Thoracic aorta (tissue), 2 donors: ENCODE results near the gene MALRD1. TPM values are rescaled to one million over a fixed set of nuclear protein-coding genes. Genes with fewer than 3 reads are reported as not detected.

Experiments
- ATAC-seq: fragments of 150-250 bp; one replicate; pipeline ENCODE4 v1.8.0; 2017; ENCODE audit warnings: low read depth; ENCODE audit not compliant: insufficient number of reproducible peaks, low FRiP score
- DNase-seq: peaks from one replicate; pipeline ENCODE4 v3.0.0-alpha.2; 2020; ENCODE audit warnings: low spot score
- H3K27ac ChIP-seq, 2 donors: fragments of 200-600 bp; sonication (generic); 1 replicate in 1 of 2; 2 replicates in 1 of 2; pipeline ENCODE4 v1.5.1; 2016; ENCODE audit warnings: mild to moderate bottlenecking in 2 of 2, moderate library complexity in 2 of 2
- H3K27me3 ChIP-seq: fragments of 200-600 bp; sonication (generic); replicated peaks from 2 replicates; pipeline ENCODE4 v1.6.0; 2016; ENCODE audit warnings: mild to moderate bottlenecking; ENCODE audit not compliant: insufficient read depth
- H3K36me3 ChIP-seq: fragments of 200-600 bp; sonication (generic); one replicate; pipeline ENCODE4 v1.5.1; 2016
- H3K4me1 ChIP-seq, 2 donors: fragments of 200-600 bp; sonication (generic); 1 replicate in 1 of 2; 2 replicates in 1 of 2; pipeline versions ENCODE4 v1.5.1 to v1.6.0; 2016; ENCODE audit warnings: low read depth in 2 of 2, mild to moderate bottlenecking in 1 of 2; ENCODE audit not compliant: control insufficient read depth in 1 of 2
- H3K4me3 ChIP-seq: fragments of 200-600 bp; sonication (generic); 2 replicates; pipeline ENCODE4 v1.5.1; 2016; ENCODE audit warnings: mild to moderate bottlenecking
- H3K9me3 ChIP-seq: fragments of 200-600 bp; sonication (generic); 2 replicates; pipeline ENCODE4 v1.5.1; 2016
- CTCF ChIP-seq: fragments of 200-600 bp; sonication (generic); IDR thresholded peaks from one replicate; pipeline ENCODE4 v1.5.1; 2019; ENCODE audit warnings: antibody characterized with exemption
- total RNA-seq, 2 donors: library from RNA; depleted of rRNA; stranded (reverse); fragments of >200 nt; gene quantifications; one replicate each; pipeline versions ENCODE4 v1.1.0 to v1.2.3, GENCODE V29; 2016

Gene MALRD1
- total RNA-seq, 2 donors from 2014 or later = 0.92 to 5.3 TPM

DNA sequence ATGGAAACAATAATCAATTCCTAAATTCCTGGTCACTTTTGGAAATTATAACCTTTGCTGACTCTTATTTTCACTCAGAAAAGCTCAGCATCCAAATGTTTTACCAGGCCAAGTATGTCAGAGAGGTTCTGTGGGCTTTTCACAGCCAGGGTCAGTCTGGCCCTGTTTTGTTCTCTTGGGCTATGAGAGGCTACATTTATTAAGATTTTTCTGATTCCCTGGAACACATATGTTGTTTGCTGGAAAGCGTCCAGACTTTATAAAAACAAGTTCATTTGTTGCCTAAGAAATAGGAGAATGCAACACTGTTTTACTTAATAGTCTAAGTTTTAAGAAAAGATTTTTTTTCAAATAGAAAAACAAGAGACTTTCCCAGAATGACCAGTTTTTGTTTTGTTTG is 529.2 kb downstream of the MALRD1 start:
- H3K9me3 ChIP-seq = no peaks in the 10 kb centered on the region
- H3K27me3 ChIP-seq = no peaks in the 10 kb centered on the region
- H3K4me3 ChIP-seq = no peak overlapping the region
- DNase-seq (no peak), ATAC-seq (no peak)
- peaks cover 5 to 13% of the 10 kb centered on the region in 2 donors for H3K4me1 ChIP-seq
- no peak overlapping the region for H3K27ac ChIP-seq
- no peak for TF ChIP-seq CTCF
- no peaks in the 10 kb centered on the region for H3K36me3 ChIP-seq

GRCh38 chr10:19578571-19578970 is 530.0 kb downstream of the MALRD1 start:
- no peaks in the 10 kb centered on the region for H3K9me3 ChIP-seq
- no peak overlapping the region for H3K4me3 ChIP-seq
- H3K27me3 ChIP-seq = no peaks in the 10 kb centered on the region
- ATAC-seq = no peak
- no peak overlapping the region for H3K27ac ChIP-seq
- H3K4me1 ChIP-seq = peaks cover 5 to 13% of the 10 kb centered on the region in 2 donors
- no peak for DNase-seq
- TF ChIP-seq CTCF = no peak
- no peaks in the 10 kb centered on the region for H3K36me3 ChIP-seq

- H3K27ac ChIP-seq = no peak overlapping the region
- ATAC-seq (no peak), DNase-seq (no peak)
- TF ChIP-seq CTCF = no peak
- H3K4me1 ChIP-seq = peaks cover 5 to 13% of the 10 kb centered on the region in 2 donors
- H3K27me3 ChIP-seq = no peaks in the 10 kb centered on the region
- H3K36me3 ChIP-seq = no peaks in the 10 kb centered on the region
- no peak overlapping the region for H3K4me3 ChIP-seq
- no peaks in the 10 kb centered on the region for H3K9me3 ChIP-seq
These were observed 531.4 kb downstream of the MALRD1 start for GRCh38 chr10:19579761-19580545.

- H3K9me3 ChIP-seq = no peaks in the 10 kb centered on the region
- H3K27me3 ChIP-seq = no peaks in the 10 kb centered on the region
- no peaks in the 10 kb centered on the region for H3K36me3 ChIP-seq
- no peak overlapping the region for H3K4me3 ChIP-seq
- TF ChIP-seq CTCF = no peak
- no peak for DNase-seq
- ATAC-seq = no peak
- H3K27ac ChIP-seq = no peak overlapping the region
- peaks cover 5 to 13% of the 10 kb centered on the region in 2 donors for H3K4me1 ChIP-seq
These were observed 532.1 kb downstream of the MALRD1 start for GRCh38 chr10:19580691-19581090.

DNA sequence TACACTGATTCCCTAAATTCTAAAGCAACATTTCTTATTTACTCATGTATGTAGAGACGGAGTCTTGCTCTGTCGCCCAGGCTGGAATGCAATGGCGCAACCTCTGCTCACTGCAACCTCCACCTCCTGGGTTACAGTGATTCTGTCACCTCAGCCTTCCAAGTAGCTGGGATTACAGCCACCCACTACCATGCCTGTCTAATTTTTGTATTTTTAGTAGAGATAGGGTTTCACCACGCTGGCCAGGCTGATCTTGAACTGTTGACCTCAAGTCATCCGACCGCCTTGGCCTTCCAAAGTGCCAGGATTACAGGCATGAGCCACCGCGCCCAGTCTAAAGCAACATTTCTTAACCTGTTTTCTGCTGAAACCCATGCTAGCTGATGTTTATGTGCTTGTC is 540.0 kb downstream of the MALRD1 start:
- TF ChIP-seq CTCF = no peak
- Histone ChIP-seq H3K9me3 (no peaks in the 10 kb centered on the region), H3K27ac (no peak overlapping the region), H3K27me3 (no peaks in the 10 kb centered on the region), H3K4me3 (no peak overlapping the region), H3K4me1 (no peaks in the 10 kb centered on the region), H3K36me3 (no peaks in the 10 kb centered on the region)
- no peak for ATAC-seq
- no peak for DNase-seq
